CD4-positive, alpha-beta T cell treated with Interleukin-6 at 100 ng/mL for 8 hours (primary cell): ENCODE data around the gene ZNF286A.
"Not testable (repeated sequence)": the region's sequence is repeated elsewhere in the genome, so short reads cannot be mapped to it uniquely, and the experiment has no call there.

ENCODE experiments used
- DNase-seq: peaks from one replicate; pipeline ENCODE4 v3.0.0-alpha.2; 2020; ENCODE audit warnings: mixed read lengths, low spot score

The ZNF286A gene

GRCh38 chr17:15699937-15700336 is 385 bp downstream of the ZNF286A start:
- DNase-seq = not testable (repeated sequence)

DNA sequence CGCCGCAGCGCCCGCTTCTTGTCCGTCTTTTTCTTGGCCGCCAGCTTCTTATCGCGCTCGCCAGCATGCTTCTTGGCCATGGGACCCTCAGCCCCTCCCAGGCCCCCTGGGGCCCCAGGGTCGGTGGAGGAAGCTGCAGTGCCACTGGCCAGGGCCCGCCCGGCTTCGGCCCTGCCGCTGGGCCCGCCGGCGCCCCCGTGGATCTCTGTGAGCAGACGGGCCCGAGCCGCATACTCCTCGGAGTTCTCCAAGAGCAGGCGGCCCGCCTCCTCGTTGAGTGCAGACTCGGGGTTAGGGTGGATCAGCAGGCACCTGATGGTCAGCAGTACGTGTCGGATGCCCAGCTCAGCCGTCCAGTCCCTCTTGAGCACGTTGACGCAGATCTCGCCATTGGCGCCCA is 4.7 kb downstream of the ZNF286A start:
- not testable (repeated sequence) for DNase-seq

GRCh38 chr17:15704813-15705212 is 5.3 kb downstream of the ZNF286A start:
- DNase-seq = not testable (repeated sequence)

DNA sequence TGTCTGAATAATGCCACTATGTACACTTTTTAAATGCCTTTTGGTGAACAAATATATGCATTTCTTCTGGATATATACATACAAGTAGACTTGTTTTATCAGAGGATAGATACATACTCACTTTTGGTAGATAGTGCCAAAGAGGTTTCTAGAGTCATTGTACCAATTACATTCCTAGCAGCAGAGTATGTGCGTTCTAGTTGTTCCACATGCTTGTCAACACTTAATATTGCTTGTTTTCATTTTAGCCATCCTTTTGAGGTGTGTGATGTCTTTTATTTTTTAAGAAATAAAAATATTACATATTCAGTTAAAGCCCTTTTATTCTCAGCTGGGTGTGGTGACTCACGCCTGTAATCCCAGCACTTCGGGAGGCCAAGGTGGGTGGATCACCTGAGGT is 9.3 kb downstream of the ZNF286A start:
- not testable (repeated sequence) for DNase-seq

DNA sequence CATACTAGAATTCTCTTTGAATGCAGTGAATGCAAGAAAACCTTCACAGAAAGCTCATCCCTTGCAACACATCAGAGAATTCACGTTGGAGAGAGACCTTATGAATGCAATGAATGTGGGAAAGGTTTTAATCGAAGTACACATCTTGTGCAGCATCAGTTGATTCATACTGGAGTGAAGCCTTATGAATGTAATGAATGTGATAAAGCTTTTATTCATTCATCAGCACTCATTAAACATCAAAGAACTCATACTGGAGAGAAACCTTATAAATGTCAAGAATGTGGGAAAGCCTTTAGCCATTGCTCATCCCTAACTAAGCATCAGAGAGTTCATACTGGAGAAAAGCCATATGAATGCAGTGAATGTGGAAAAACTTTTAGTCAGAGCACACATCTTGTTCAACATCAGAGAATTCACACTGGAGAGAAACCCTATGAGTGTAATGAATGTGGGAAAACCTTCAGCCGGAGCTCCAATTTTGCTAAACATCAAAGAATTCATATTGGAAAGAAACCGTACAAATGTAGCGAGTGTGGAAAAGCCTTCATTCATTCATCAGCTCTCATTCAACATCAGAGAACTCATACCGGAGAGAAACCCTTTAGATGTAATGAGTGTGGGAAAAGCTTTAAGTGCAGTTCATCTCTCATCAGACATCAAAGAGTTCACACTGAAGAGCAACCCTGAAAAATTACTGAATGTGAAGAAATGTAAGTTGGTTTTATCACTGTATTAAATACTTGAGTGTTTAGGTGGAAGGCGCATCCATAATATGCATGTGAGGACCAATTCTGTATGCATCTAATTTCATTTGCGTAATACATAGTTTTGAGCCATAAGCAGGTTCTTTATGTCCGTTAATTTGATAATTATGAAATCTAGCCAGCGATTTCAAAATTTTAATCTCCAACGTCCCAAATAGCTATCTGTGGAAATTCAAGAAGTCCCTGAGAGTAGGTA is 17.3 kb downstream of the ZNF286A start:
- not testable (repeated sequence) for DNase-seq

- DNase-seq = not testable (repeated sequence)
These were observed 31.0 kb downstream of the ZNF286A start for GRCh38 chr17:15730535-15730934.

DNA sequence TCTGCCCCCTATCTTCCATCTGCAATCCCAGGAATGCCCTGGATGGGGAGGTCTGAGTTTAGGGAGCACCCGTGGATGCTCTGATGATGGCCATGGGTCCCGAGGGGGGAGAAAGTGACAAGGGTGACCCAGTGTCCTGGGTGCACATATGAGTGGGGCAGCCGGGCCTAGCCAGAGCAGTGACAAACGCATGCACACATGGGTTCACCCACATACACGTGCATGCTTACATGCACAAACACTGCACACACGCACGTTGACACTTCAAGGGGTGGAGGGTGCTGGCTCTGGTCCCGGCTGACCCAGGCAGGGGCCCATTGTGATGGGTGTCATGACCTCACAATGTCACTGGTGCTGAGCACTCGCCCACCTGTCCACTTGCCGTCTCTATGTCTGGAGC is 32.3 kb downstream of the ZNF286A start, which contains the start of gene TBC1D26:
TSS of gene TBC1D26 (plus strand) at position 384 of the 400 bp plus-strand sequence. CDS start 3,066 bp downstream, outside the sequence.
- DNase-seq = not testable (repeated sequence)

DNA sequence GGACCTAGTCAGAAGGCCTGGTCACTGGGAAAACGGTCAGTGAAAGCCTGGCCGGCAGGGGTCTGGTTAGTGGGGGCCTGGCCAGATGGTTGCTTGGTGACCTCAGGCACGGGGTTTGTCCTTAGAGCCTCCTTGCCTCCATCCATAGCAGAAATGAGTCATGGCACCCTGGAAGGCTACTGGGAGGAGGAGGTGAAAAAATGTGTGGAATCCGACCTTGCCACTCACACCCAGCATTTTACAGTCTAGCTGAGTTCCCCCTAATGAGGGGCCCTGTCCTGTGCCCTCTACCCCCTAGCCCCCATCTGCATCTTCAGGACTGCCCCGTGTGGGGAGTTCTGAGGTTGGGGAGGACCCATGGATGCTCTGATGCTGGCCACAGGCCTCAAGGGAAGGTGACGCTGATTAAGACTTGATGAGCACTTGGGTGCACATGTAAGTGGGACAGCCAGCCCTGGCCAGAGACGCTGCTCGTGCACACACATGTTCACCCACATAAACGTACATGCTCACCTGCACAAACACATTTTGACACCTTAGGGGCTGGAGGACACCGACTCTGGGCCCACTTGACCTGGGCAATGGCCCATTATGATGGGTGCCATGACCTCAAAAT is 33.7 kb downstream of the ZNF286A start:
- not testable (repeated sequence) for DNase-seq

- DNase-seq = not testable (repeated sequence)
These were observed 37.0 kb downstream of the ZNF286A start for GRCh38 chr17:15736578-15736977.

DNA sequence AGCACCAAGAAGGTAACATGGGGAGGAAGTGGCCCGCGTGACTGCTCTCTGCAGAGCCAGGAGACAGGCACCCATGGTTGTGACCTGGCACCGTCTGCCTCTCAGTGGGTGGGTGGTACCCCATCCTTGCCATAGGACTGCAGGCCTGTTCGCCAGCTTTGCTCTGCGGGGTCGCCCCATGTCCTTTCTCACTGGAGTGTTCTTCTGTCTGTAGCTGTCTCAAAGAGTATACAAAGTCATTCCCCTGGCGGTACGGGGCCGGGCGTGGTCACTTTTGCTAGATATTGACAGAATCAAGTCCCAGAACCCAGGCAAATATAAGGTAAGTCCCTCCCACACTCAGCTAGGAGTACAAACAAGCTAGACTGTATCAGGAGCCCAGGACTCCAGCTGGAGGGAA is 38.5 kb downstream of the ZNF286A start:
- no peak for DNase-seq

DNA sequence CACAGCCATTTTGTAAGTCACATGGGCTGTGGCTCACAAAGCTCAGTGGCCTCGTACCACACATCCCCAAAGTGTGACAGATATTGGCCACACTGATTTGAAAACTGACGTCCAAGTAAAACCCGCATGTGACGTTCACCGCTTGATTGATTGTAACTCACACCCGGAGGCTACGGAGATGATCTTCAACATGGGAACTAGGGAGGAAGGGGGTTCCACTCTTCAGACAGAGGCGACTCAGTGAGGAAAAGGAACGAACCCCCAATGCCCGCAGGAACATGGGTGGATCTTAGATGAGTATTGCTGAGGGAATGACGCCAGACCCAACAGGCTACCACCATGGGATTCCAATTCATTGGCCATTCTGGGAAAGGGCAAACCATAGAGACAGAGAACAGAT is 39.7 kb downstream of the ZNF286A start:
- DNase-seq = not testable (repeated sequence)

GRCh38 chr17:15740041-15740440 is 40.5 kb downstream of the ZNF286A start:
- DNase-seq = not testable (repeated sequence)

GRCh38 chr17:15740570-15741120 is 41.1 kb downstream of the ZNF286A start:
- no peak for DNase-seq

DNA sequence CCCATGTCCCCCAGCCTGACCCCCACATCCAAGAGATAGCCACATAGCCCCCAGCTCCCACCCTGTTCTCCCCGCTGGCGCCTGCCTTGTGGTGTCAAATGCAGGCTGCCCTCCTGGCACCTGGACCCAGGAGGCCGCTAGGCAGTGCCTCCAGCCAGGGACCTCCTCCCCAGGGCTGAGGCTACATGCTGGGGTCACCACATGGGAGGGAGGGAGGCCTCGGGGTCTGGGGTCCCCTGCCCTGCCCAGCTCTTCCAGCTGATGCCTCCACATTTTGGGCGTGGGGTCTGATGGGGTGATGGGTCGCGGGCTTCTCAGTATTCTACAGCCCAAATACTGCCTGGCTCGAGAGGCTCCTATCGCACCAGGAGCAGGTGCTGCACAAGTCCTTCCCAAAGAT is 42.1 kb downstream of the ZNF286A start:
- DNase-seq = no peak

DNA sequence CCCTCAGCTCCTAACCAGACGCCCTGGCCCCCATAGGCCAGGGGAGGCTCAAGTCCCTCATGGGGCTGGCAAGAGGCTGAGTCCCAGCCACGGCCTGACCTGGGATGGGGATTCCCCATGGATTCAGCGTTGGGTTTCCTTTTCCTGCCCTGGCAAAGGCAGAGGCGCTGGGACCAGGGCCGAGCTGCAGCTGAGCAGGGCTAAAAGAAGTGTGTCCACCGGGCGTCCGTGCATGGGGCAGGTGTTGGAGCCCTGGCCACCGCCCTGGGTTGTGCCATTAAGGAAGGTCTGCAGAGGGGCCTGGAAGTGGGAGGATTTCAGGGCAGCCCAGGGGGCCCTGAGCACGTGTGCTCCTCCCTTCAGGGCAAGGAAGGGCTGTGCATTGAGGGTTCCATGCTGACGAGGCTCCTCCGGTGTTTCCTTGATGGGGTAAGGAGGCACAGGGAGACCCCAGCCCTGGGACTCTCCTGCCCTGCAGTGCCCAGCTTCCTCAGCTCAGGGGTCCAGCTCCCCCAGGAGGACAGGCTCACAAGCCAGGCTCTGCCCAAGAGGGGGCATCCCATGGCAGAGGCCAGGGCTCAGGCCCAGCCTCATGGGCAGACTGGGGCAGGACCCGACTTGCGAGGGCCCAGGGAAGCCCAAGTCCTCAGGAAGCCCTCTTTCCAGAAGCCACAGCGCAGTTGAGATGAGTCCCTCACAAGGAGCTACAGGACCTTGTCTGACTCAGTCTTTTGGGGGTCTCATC is 42.7 kb downstream of the ZNF286A start:
- no peak for DNase-seq

DNA sequence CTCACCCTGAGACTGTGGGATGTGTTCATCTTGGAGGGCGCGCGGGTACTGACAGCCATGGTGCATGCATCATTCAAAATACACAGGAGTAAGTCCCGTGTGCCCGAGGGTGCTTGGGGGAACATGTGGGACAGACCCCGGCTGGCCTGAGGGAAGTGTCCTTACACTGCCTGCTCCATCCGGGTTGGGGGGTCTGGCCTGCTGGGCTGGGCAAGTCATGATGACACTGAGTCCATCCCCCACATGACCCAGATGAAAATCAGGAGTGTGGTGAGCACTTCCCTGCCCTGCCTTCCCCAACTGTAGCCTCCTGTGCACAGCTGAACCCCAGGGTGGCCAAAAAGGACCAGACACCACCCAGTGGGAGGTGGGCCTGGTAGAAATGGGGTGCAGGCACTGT is 43.4 kb downstream of the ZNF286A start:
- DNase-seq = no peak

DNA sequence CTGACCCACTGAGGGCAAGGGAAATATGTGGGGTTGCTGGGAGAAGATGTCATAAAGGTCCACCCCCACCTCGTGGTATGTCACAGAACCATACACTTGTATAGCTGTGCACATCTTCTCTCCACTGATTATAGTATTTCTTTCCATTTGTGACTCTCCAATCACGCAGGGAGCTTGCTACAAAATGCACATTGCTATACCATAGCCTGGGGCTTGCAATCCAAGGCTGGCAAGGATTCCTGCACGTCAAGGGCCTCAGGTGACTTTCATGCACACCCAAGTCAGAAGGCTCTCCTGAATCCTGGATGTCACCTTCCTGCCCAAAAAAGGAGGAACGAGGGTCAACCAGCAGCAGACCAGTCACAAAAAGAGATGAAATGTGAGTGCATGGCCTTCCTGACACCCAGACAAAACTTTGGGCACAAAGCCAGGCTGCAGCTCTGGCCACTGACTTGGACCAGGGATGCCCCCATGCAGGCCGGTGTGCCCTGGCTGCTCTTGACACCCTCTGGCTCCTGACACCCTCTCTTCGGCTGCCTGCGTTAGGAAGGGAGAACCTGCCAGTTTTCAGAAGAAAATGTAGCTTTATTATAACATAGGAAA is 44.6 kb downstream of the ZNF286A start:
- no peak for DNase-seq

DNA sequence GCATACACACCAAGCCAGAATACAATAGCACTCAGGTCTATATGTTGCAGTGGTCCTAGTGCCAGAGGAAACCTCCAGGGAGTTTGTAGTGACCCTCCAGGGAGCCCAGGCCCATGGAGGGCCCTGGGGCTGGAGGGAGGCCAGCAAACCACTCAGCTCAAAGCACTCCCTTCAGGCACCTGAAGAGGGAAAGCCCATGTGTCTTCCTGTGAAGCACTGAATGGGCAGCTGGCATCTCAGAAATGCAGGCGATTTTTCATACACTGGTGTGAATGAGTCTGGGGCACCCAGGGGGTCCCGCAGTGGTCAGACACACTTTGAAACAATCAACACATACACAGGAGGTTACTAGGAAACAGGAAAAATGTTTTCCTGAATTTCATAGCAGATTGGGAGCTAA is 45.3 kb downstream of the ZNF286A start:
- no peak for DNase-seq

- DNase-seq = not testable (repeated sequence)
These were observed 49.9 kb downstream of the ZNF286A start for GRCh38 chr17:15749403-15749802.

DNA sequence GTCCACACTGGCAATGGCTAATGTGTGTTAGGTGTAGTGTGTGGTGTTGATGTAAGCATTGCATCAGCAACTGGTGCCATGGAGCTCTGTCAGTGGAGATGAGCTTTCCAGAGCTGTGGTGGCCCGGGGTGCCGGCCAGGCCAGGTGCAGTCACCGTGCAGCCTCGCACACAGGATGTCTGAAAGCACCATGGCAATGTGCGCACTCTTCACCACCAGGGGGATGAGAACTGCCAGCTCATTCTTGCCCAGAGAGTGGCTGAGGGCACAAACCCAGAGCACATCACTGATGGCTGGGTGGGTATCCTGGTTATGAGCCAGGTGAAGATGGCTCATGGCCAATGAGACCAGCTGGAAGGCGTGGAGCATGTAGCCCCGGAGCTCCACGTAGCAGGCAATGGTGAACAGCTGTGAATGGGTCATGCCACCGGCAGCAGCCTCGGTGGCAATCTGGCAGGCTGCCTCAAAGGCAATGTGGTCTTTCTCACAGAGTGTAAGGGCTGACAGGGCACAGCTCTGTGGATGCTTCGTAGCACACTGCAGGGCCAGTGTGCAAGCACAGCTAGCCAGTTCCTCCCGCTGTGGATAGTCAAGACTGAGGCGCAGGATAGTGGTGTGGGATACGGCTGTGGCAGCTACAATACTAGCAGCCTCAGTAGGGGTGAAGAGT is 69.4 kb downstream of the ZNF286A start:
- DNase-seq = not testable (repeated sequence)
